Smooth muscle cell of the coronary artery (primary cell): ENCODE measurements around the gene ZNF595. TPM values are rescaled to one million over a fixed set of nuclear protein-coding genes. Genes with fewer than 3 reads are reported as not detected.

Experiments
- total RNA-seq: library from RNA; depleted of rRNA; stranded (reverse); fragments of >200 nt; gene quantifications from 2 replicates; pipeline ENCODE4 v1.2.3, GENCODE V29; 2014; ENCODE audit warnings: low replicate concordance

Gene ZNF595
- total RNA-seq = 6.5 and 10.2 TPM in 2 replicates

GRCh38 chr4:52804-53479, at the start of gene ZNF595:
Gene ZNF595 (plus strand): TSS chr4:53321. CDS start chr4:53489, 168 bp downstream.

GRCh38 chr4:124275-125081, 71.4 kb downstream of the ZNF595 start, which contains the start of gene ZNF718:
Gene ZNF718 (plus strand): TSS chr4:124501. CDS start chr4:124671, 170 bp downstream.

Other genes starting within 250 kb of the ZNF595 start
- 3.2 and 3.6 TPM in 2 replicates for gene ZNF718, start 71.2 kb downstream of the ZNF595 start, total RNA-seq